ENCODE data around the gene FBXL15.

GRCh38 chr10:102389894-102390293 lies 30.7 kb upstream of the FBXL15 start:
- TF ChIP-seq SP1 (IDR thresholded peaks at IDR 0.05) (no peak), ARNT (IDR thresholded peaks at IDR 0.05) (no peak), PKNOX1 (IDR thresholded peaks at IDR 0.05) (no peak), FOXK2 (IDR thresholded peaks at IDR 0.05) (no peak), FOXM1 (IDR thresholded peaks at IDR 0.05; ENCODE audit: borderline replicate concordance) (no peak), CTBP1 (IDR thresholded peaks at IDR 0.05; ENCODE audit: borderline replicate concordance) (no peak), ELF4 (IDR thresholded peaks at IDR 0.05) (no peak), BHLHE40 (IDR thresholded peaks at IDR 0.05; ENCODE audit: borderline replicate concordance) (no peak), LEF1 (IDR thresholded peaks at IDR 0.05; ENCODE audit: borderline replicate concordance) (no peak), NFRKB (IDR thresholded peaks at IDR 0.05) (no peak), FOXA1 (IDR thresholded peaks at IDR 0.05) (no peak), TARDBP (IDR thresholded peaks at IDR 0.05) (no peak), SUZ12 (IDR thresholded peaks at IDR 0.05) (no peak), HDGF (IDR thresholded peaks at IDR 0.05; ENCODE audit: borderline replicate concordance) (no peak)
